Liver (tissue), 9 donors: ENCODE results near the gene CUBN. TPM values are rescaled to one million over a fixed set of nuclear protein-coding genes. Genes with fewer than 3 reads are reported as not detected.

Source experiments
- DNase-seq: peaks from one replicate; pipeline ENCODE4 v3.0.0-alpha.2; 2017; ENCODE audit warnings: low spot score
- H3K27ac ChIP-seq, 2 donors: one replicate each; pipeline ENCODE4 v1.7.0; 2013; ENCODE audit warnings: inconsistent platforms in 2 of 2, low read length in 2 of 2, control low read depth in 1 of 2, low read depth in 1 of 2, mild to moderate bottlenecking in 1 of 2
- H3K27me3 ChIP-seq, 4 donors: one replicate each; pipeline versions ENCODE4 v1.6.1 to v1.7.0; 2013; ENCODE audit warnings: low read length in 3 of 4, inconsistent platforms in 1 of 4, mild to moderate bottlenecking in 1 of 4, moderate library complexity in 1 of 4; ENCODE audit not compliant: control insufficient read depth in 4 of 4, insufficient read depth in 4 of 4
- H3K36me3 ChIP-seq, 4 donors: one replicate each; pipeline versions ENCODE4 v1.6.1 to v1.7.0; 2013; ENCODE audit warnings: low read length in 3 of 4, mild to moderate bottlenecking in 3 of 4, low read depth in 1 of 4, moderate library complexity in 1 of 4; ENCODE audit not compliant: control insufficient read depth in 4 of 4, insufficient read depth in 3 of 4
- H3K4me1 ChIP-seq, 4 donors: one replicate each; pipeline versions ENCODE4 v1.6.1 to v1.7.0; 2013; ENCODE audit warnings: low read length in 3 of 4, mild to moderate bottlenecking in 3 of 4, moderate library complexity in 1 of 4; ENCODE audit not compliant: control insufficient read depth in 4 of 4, insufficient read depth in 4 of 4
- H3K4me3 ChIP-seq, 3 donors: one replicate each; pipeline versions ENCODE4 v1.6.1 to v1.7.0; 2013; ENCODE audit warnings: low read length in 3 of 3, control low read depth in 1 of 3, low read depth in 1 of 3, mild to moderate bottlenecking in 1 of 3
- H3K9ac ChIP-seq, 2 donors: one replicate each; pipeline ENCODE4 v1.7.0; 2013; ENCODE audit warnings: low read length in 2 of 2, mild to moderate bottlenecking in 2 of 2, moderate library complexity in 2 of 2, control low read depth in 1 of 2, low read depth in 1 of 2
- H3K9me3 ChIP-seq, 4 donors: one replicate each; pipeline versions ENCODE4 v1.6.1 to v1.7.0; 2013; ENCODE audit warnings: low read length in 3 of 4; ENCODE audit not compliant: control insufficient read depth in 4 of 4
- ATF3 ChIP-seq: IDR thresholded peaks from 2 replicates; pipeline ENCODE4 v1.6.1; 2016; ENCODE audit warnings: antibody characterized with exemption
- CTCF ChIP-seq: fragments of 150-350 bp; IDR thresholded peaks from 2 replicates; pipeline ENCODE4 v1.5.1; 2017; ENCODE audit warnings: improper control_type of control experiment, low read depth, low read length; ENCODE audit not compliant: missing input control
- EGR1 ChIP-seq, 2 donors: IDR thresholded peaks; 2 replicates each; pipeline ENCODE4 v1.6.1; 2016 to 2018; ENCODE audit warnings: antibody characterized with exemption in 2 of 2, low read depth in 2 of 2
- FOXA1 ChIP-seq: IDR thresholded peaks from 2 replicates; pipeline ENCODE4 v1.6.1; 2016; ENCODE audit warnings: antibody characterized with exemption
- FOXA2 ChIP-seq: IDR thresholded peaks from 2 replicates; pipeline ENCODE4 v1.6.1; 2016; ENCODE audit warnings: antibody characterized with exemption
- GABPA ChIP-seq, 2 donors: IDR thresholded peaks in 1 of 2; conservative IDR thresholded peaks in 1 of 2; 2 replicates each; pipeline ENCODE4 v1.6.1; 2016; ENCODE audit warnings: antibody characterized with exemption in 2 of 2, mild to moderate bottlenecking in 1 of 2, moderate library complexity in 1 of 2
- HNF4A ChIP-seq, 2 donors: conservative IDR thresholded peaks; 2 replicates each; pipeline ENCODE4 v1.6.1; 2016; ENCODE audit warnings: antibody characterized with exemption in 2 of 2, mild to moderate bottlenecking in 2 of 2
- HNF4G ChIP-seq: IDR thresholded peaks from 2 replicates; pipeline ENCODE4 v1.6.1; 2016; ENCODE audit warnings: antibody characterized with exemption
- JUND ChIP-seq, 2 donors: IDR thresholded peaks; 2 replicates each; pipeline ENCODE4 v1.6.1; 2016; ENCODE audit warnings: antibody characterized with exemption in 2 of 2
- NR2F2 ChIP-seq: IDR thresholded peaks from 2 replicates; pipeline ENCODE4 v1.6.1; 2016; ENCODE audit warnings: antibody characterized with exemption
- RAD21 ChIP-seq, 2 donors: IDR thresholded peaks; 2 replicates each; pipeline ENCODE4 v1.6.1; 2016; ENCODE audit warnings: antibody characterized with exemption in 2 of 2, mild to moderate bottlenecking in 2 of 2
- REST ChIP-seq: IDR thresholded peaks from 2 replicates; pipeline ENCODE4 v1.6.1; 2016; ENCODE audit warnings: antibody characterized with exemption, mild to moderate bottlenecking
- RXRA ChIP-seq, 2 donors: IDR thresholded peaks; 2 replicates each; pipeline ENCODE4 v1.6.1; 2017 to 2018; ENCODE audit warnings: antibody characterized with exemption in 2 of 2, mild to moderate bottlenecking in 1 of 2
- SP1 ChIP-seq: IDR thresholded peaks from 2 replicates; pipeline ENCODE4 v1.6.1; 2018; ENCODE audit warnings: antibody characterized with exemption, mild to moderate bottlenecking
- TAF1 ChIP-seq: conservative IDR thresholded peaks from 2 replicates; pipeline ENCODE4 v1.6.1; 2016; ENCODE audit warnings: antibody characterized with exemption, mild to moderate bottlenecking
- YY1 ChIP-seq: IDR thresholded peaks from 2 replicates; pipeline ENCODE4 v1.6.1; 2016; ENCODE audit warnings: antibody characterized with exemption, mild to moderate bottlenecking
- ZBTB33 ChIP-seq: IDR thresholded peaks from 2 replicates; pipeline ENCODE4 v1.6.1; 2016; ENCODE audit warnings: antibody characterized with exemption
- WGBS: extraction: QIAGEN DNeasy Blood & Tissue Kit; methylation state at CpG from one replicate; pipeline ENCODE4 v1.1.7; 2013; 5-methylcytosine and 5-hydroxymethylcytosine counted together
- polyA plus RNA-seq, 2 donors: library from polyadenylated mRNA; stranded (reverse) in 1 of 2; unstranded in 1 of 2; fragments of 200-250 nt in 1 of 2; fragments of >200 nt in 1 of 2; fragmentation: Nextera tagmentation in 1 of 2; extraction: Ambion mirVana in 1 of 2; gene quantifications; one replicate each; pipeline versions ENCODE4 v1.2.1 to v1.2.3, GENCODE V29; 2013 to 2015
- total RNA-seq, 2 donors: library from RNA; depleted of rRNA; stranded (reverse); fragments of >200 nt; gene quantifications; one replicate each; pipeline ENCODE4 v1.2.3, GENCODE V29; 2014
- donor health status: healthy.
- donor health status: healthy.
- donor health status: healthy.
- donor health status: healthy.
- donor health status: healthy.

CUBN gene
- total and polyA plus RNA-seq, 4 donors: 0.01 to 0.67 (median 0.30) TPM

GRCh38 chr10:16865766-16866165 is 263.8 kb downstream of the CUBN start:
- no peak overlapping the region for H3K4me3 ChIP-seq
- 83% methylated on average over 7 of the region's 7 CpGs for WGBS
- no peaks in the 10 kb centered on the region for H3K27me3 ChIP-seq
- no peaks in the 10 kb centered on the region for H3K36me3 ChIP-seq
- DNase-seq: no peak
- H3K27ac ChIP-seq: no peak overlapping the region
- H3K4me1 ChIP-seq: no peaks in the 10 kb centered on the region
- H3K9ac ChIP-seq: no peak overlapping the region
- TF ChIP-seq HNF4G (no peak), SP1 (no peak), FOXA1 (no peak), YY1 (no peak), GABPA (IDR thresholded peaks at IDR 0.05 in 1 of 2, conservative IDR thresholded peaks at IDR 0.05 in 1 of 2) (no peak), EGR1 (IDR thresholded peaks at IDR 0.05; ENCODE audit: low read depth in 2 of 2) (no peak), NR2F2 (no peak), REST (no peak), HNF4A (conservative IDR thresholded peaks at IDR 0.05) (no peak), RAD21 (IDR thresholded peaks at IDR 0.05) (no peak), ATF3 (no peak), JUND (IDR thresholded peaks at IDR 0.05) (no peak), ZBTB33 (no peak), TAF1 (no peak)
- H3K9me3 ChIP-seq: no peaks in the 10 kb centered on the region

GRCh38 chr10:16863766-16864165 is 265.8 kb downstream of the CUBN start:
- H3K4me3 ChIP-seq: no peak overlapping the region
- no peak overlapping the region for H3K9ac ChIP-seq
- 79% methylated on average over 2 of the region's 2 CpGs for WGBS
- H3K4me1 ChIP-seq: no peaks in the 10 kb centered on the region
- H3K9me3 ChIP-seq: no peaks in the 10 kb centered on the region
- H3K36me3 ChIP-seq: no peaks in the 10 kb centered on the region
- TF ChIP-seq RXRA (IDR thresholded peaks at IDR 0.05): no peak
- no peak for TF ChIP-seq HNF4G
- no peak for TF ChIP-seq CTCF
- no peak for TF ChIP-seq EGR1 (IDR thresholded peaks at IDR 0.05; ENCODE audit: low read depth in 2 of 2)
- TF ChIP-seq REST: no peak
- no peak for TF ChIP-seq FOXA2
- no peak for TF ChIP-seq RAD21 (IDR thresholded peaks at IDR 0.05)
- TF ChIP-seq FOXA1: no peak
- no peak for TF ChIP-seq GABPA (IDR thresholded peaks at IDR 0.05 in 1 of 2, conservative IDR thresholded peaks at IDR 0.05 in 1 of 2)
- TF ChIP-seq NR2F2: no peak
- TF ChIP-seq ATF3: no peak
- DNase-seq: no peak
- H3K27me3 ChIP-seq: no peaks in the 10 kb centered on the region
- no peak overlapping the region for H3K27ac ChIP-seq
